Ectodermal cell (in vitro differentiated cells): ENCODE results near the gene PRG2.

ENCODE experiments used
- H3K27ac ChIP-seq: 2 replicates; pipeline ENCODE4 v1.7.0; 2013; ENCODE audit warnings: mild to moderate bottlenecking, low read depth, low read length; ENCODE audit not compliant: insufficient read depth, poor library complexity, severe bottlenecking
- H3K27me3 ChIP-seq: 2 replicates; pipeline ENCODE4 v1.7.0; 2013; ENCODE audit warnings: mild to moderate bottlenecking, low read length; ENCODE audit not compliant: insufficient read depth, control insufficient read depth, poor library complexity, severe bottlenecking
- H3K36me3 ChIP-seq: one replicate; pipeline ENCODE4 v1.7.0; 2013; ENCODE audit warnings: low read length; ENCODE audit not compliant: control insufficient read depth, insufficient read depth
- H3K4me1 ChIP-seq: one replicate; pipeline ENCODE4 v1.7.0; 2013; ENCODE audit warnings: low read length; ENCODE audit not compliant: control insufficient read depth, insufficient read depth
- H3K4me3 ChIP-seq: 2 replicates; pipeline ENCODE4 v1.7.0; 2013; ENCODE audit warnings: low read depth, low read length, control low read depth; ENCODE audit not compliant: insufficient read depth
- H3K9me3 ChIP-seq: 2 replicates; pipeline ENCODE4 v1.7.0; 2013; ENCODE audit warnings: mild to moderate bottlenecking, low read length, moderate library complexity; ENCODE audit not compliant: control insufficient read depth
- WGBS, 2 experiments: methylation state at CpG; one replicate each; pipeline ENCODE4 v1.1.7; 2013; ENCODE audit warnings: missing lambda C conversion rate in 2 of 2; 5-methylcytosine and 5-hydroxymethylcytosine counted together

Gene PRG2

DNA sequence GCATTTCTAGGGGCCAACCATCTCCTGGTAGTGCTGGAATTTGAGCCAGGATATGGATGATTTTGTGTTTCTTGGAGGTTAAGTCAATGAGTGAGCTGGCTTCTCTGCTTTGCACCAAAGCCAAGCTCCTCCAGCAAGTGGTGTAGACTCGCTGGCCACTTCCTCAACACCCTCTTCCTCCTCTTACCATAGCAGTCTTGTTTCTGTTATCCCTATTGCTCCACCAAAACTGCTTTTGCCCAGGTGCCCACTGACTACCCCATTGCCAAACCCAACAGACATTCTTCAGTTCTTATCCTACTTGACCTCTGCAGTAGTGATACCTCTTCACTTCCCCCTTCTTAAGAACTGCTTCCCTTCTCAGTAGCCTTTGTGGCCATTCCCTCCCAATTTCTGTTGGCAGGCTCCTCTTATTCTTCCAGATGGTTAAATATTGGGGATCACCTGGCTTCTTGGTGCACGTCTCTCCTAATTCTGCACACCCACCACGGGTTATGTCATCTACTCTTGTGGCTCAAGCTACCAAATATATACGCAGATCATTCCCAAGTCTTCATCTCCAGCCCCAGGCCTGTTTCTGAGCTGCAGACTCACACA, 7.0 kb upstream of the PRG2 start:
- 87 to 92% methylated on average over 4 of the region's 4 CpGs for WGBS, 2 experiments
- Histone ChIP-seq H3K27ac (no peak overlapping the region), H3K27me3 (no peaks in the 10 kb centered on the region), H3K4me3 (no peak overlapping the region), H3K4me1 (no peaks in the 10 kb centered on the region), H3K9me3 (no peaks in the 10 kb centered on the region), H3K36me3 (no peaks in the 10 kb centered on the region)

DNA sequence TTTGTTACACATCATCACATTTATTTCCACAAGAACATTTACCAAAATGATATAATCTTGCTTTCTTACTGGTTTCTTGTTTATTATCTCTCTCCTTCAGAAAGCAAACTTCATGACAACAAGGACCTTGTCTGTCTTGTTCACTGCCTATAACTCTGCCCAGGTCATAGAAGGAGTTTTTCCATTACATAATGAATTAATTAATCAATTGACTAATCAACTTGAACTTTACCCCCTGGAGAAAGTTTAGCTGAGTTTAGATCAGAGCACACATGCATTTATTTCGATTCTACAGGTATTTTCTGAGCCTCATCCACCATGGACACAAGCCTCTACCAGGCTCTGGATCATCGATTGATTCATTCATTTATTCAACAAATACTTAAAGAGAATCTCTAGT, 6.3 kb upstream of the PRG2 start:
- no peaks in the 10 kb centered on the region for H3K4me1 ChIP-seq
- no peak overlapping the region for H3K27ac ChIP-seq
- WGBS, 2 experiments: 67 to 85% methylated on average over 2 of the region's 2 CpGs

DNA sequence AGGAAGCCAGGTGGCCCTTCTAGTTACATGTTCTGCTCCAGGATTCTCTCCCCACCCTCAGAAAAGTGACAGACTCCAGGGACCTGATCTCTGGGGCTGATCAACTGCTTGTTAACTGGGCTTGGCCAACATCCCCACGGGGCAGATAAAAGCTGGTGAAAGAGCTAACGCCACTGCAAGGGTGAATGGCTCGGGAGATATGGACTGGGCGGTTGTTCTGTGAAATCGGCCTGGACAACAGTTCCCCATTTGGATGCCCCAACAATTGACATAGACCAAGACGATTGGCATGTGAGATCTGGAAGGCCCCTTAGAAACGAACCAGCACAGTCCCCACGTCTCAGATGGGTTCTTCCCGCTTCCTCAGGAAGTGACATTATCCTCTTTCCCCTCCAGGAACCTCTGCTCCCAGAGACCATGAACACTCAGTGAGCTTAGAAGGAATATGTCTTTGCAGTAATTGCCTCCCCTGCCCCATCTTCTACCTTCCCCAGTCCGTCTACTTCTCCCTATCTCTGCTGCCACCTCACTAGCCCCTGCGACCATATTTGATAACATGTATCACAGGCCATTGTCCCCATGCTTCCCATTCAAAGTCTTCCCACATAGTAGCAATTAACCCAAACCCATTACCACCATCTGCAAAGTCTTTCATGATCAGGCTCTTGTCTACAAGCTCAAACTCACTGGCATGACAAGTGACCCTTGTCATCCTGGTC, 5.6 kb upstream of the PRG2 start:
- no peak overlapping the region for H3K27ac ChIP-seq
- no peaks in the 10 kb centered on the region for H3K9me3 ChIP-seq
- no peaks in the 10 kb centered on the region for H3K36me3 ChIP-seq
- 91 to 92% methylated on average over 11 of the region's 11 CpGs for WGBS, 2 experiments
- H3K4me1 ChIP-seq: no peaks in the 10 kb centered on the region
- H3K4me3 ChIP-seq: no peak overlapping the region
- no peaks in the 10 kb centered on the region for H3K27me3 ChIP-seq

More for the DNA sequence above, 6.3 kb upstream of the PRG2 start:
- Histone ChIP-seq H3K4me3 (no peak overlapping the region), H3K9me3 (no peaks in the 10 kb centered on the region), H3K36me3 (no peaks in the 10 kb centered on the region), H3K27me3 (no peaks in the 10 kb centered on the region)

DNA sequence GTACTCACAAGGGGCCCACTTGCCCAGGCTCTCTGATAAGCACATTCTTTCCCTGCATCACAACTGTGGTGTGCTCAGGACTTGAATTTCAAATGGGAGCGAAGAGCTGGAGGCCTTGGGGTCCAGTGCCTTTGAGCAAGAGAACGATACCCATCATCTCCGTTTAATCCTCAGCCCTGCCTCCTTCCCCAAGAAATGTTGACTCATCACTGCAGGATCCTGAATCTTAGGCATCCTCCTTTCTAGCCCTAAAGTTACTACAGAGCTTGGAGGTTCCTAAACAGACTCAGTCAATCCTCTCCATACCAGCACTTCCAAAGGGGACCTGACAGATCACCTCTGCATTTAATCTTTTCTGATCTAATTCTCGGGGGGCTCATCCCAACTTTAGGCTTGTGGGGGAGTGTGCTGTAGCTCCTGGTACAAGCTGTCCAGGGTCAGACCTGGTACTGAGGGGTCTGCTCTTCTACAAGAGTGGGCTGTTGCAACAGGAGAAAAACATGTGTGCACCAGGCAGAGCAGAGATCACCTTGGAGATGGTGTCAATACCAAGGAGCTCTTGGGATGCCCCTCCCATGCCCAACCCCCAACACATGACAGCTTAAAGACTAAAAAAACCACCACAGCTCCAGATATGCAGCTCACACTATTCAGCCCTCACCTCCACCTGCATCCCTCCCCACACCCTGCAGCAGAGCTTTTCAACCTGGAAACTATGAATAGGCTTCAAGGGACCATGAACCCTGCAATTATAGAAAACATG, 3.9 kb upstream of the PRG2 start:
- H3K4me1 ChIP-seq: no peaks in the 10 kb centered on the region
- no peak overlapping the region for H3K27ac ChIP-seq
- peaks cover 4% of the 10 kb centered on the region for H3K27me3 ChIP-seq
- H3K9me3 ChIP-seq: no peaks in the 10 kb centered on the region
- 81 to 82% methylated on average over 4 of the region's 4 CpGs for WGBS, 2 experiments
- no peak overlapping the region for H3K4me3 ChIP-seq
- no peaks in the 10 kb centered on the region for H3K36me3 ChIP-seq

DNA sequence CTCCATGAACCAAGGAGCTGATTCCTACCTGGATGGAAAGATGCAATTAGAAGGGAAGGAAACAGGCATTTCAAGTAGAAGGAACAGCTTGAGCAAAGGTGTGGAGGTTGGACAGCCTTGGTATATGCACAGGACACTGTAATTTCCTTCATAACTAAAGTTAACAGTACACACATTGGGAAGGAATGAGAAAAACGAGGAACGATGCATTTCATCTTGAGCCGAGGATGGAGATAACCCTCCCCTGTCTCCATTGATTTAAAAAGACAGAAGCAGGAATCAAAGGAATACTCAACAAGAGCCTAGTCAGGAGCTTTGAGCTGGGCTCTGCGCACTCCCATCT, 2.3 kb upstream of the PRG2 start:
- no peaks in the 10 kb centered on the region for H3K36me3 ChIP-seq
- no peaks in the 10 kb centered on the region for H3K4me1 ChIP-seq
- no peaks in the 10 kb centered on the region for H3K9me3 ChIP-seq
- 94 to 97% methylated on average over 4 of the region's 4 CpGs for WGBS, 2 experiments
- no peak overlapping the region for H3K27ac ChIP-seq
- peaks cover 7% of the 10 kb centered on the region for H3K27me3 ChIP-seq
- H3K4me3 ChIP-seq: no peak overlapping the region

DNA sequence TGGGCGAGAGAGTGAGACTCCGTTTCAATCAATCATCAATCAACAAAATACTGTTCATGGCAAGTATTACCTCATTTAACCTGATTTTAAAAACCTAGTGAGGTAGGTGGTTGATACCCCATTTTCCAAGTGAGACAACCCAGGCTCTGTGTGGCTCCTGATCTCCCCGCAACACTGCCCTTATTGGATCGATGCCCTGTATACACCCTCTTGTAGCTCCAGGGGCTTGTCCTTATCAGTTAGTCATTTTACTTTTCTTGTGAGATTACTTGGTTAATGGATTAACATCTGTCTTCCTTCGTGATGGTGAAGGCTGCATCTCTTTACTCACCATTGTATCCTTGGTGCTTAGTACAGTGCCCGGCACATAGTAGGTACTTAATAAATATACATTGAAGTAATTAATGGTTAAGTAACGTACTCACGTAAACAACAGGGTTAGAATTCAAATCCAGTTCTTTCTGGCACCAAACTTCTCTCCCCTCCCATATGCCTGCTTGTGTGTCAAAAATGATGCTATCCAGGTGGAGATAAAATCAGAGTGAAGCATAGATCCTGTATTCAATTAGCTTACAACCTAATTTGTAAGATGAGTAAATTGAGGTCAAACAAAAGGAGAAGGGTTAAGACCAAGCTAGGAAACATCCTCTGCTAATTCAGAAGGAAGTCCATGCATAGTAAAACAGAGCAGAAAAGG, 1.8 kb upstream of the PRG2 start:
- Histone ChIP-seq H3K4me1 (no peaks in the 10 kb centered on the region), H3K27me3 (peaks cover 7% of the 10 kb centered on the region), H3K27ac (no peak overlapping the region), H3K36me3 (no peaks in the 10 kb centered on the region), H3K9me3 (no peaks in the 10 kb centered on the region), H3K4me3 (no peak overlapping the region)
- WGBS, 2 experiments: 92 to 100% methylated on average over 2 to 8 of the region's 8 CpGs

DNA sequence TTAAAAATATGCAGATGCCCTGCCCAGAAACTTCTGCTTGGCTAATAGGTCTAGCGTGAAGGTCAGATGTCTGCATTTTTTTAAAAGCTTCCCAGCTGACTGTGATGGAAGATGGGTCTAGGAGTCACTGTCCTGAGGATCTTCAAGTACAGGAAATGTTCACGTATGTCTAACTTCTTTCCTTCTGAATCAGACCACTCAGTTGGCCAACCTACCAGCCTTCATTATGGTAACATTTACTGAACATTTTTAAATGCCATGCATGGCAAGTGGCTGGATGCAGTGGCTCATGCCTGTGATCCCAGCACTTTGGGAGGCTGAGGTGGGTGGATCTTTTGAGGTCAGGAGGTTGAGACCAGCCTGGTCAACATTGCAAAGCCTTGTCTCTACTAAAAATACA, 1.1 kb upstream of the PRG2 start:
- Histone ChIP-seq H3K4me1 (no peaks in the 10 kb centered on the region), H3K27ac (no peak overlapping the region), H3K4me3 (no peak overlapping the region), H3K27me3 (peaks cover 7% of the 10 kb centered on the region), H3K36me3 (no peaks in the 10 kb centered on the region), H3K9me3 (no peaks in the 10 kb centered on the region)
- WGBS, 2 experiments: 87 to 90% methylated on average over 2 of the region's 2 CpGs

DNA sequence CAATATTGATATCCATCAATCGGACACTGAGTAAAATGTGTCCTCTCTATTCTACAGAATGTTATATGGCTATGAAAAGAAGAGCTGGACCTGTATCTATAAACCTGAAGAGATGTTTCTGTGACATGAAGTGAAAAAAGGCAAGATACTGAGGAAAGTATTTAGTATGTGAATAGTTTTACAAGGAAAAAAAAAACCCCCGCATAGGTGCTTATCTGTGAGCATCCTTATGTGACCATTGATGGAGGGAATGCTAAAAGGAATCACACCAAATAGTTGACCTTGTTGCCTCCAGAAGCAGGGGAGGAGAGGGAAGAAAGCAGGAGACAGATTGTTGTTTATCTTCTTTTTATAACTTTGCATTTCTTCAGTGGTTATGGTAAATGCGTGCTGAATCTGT, 661 bp upstream of the PRG2 start:
- Histone ChIP-seq H3K4me3 (no peak overlapping the region), H3K9me3 (no peaks in the 10 kb centered on the region), H3K27me3 (peaks cover 7% of the 10 kb centered on the region), H3K27ac (no peak overlapping the region), H3K4me1 (no peaks in the 10 kb centered on the region), H3K36me3 (no peaks in the 10 kb centered on the region)
- WGBS, 2 experiments: 94% methylated on average over 2 to 3 of the region's 3 CpGs

DNA sequence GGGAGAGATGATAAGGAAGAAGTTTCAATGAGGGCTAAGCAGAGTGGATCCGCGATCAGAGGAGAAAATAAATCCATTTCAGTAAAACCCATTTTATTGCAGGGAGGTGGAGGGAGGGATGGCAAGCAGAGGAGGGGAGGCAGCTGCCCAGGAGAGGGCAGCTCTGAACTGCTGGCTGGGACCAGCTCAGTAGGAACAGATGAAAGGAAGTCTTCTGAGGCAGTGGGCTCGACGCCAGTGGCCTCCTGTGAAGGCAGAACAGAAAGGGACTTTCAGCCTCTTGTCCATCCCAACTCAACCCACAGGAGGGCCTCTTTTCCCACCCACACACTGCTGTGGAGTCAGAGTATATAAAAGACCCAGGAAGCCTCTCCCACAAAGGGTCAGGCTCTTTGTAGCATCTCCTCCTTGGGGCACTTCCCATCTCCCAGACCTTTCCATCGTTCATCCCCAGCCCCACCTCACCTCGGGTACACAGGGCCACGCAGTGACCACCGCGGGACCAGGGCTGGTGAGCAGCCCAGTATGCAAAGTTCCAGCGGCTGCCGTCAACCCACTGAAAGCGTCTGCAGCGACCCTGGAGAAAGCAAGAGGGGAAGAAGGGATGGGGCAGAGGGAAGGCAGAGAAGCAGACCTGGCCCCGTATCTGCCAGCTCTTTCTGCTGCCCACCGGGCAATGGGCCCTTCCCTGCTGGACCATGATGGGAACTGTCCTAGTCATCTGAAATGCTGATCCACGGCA, 3.0 kb downstream of the PRG2 start:
- Histone ChIP-seq H3K36me3 (no peaks in the 10 kb centered on the region), H3K27me3 (peaks cover 7% of the 10 kb centered on the region)
- 81 to 82% methylated on average over 16 of the region's 16 CpGs for WGBS, 2 experiments

More for the DNA sequence above, 3.0 kb downstream of the PRG2 start:
- no peak overlapping the region for H3K4me3 ChIP-seq
- H3K9me3 ChIP-seq: no peaks in the 10 kb centered on the region
- no peaks in the 10 kb centered on the region for H3K4me1 ChIP-seq
- H3K27ac ChIP-seq: no peak overlapping the region
